Measurements from ENCODE around the gene CHRNA4. TPM values are rescaled to one million over a fixed set of nuclear protein-coding genes. Genes with fewer than 3 reads are reported as not detected.

CHRNA4 gene
- total and polyA plus RNA-seq, 3 donors from 2014 or later: 3.3 to 8.3 (median 7.4) TPM

DNA sequence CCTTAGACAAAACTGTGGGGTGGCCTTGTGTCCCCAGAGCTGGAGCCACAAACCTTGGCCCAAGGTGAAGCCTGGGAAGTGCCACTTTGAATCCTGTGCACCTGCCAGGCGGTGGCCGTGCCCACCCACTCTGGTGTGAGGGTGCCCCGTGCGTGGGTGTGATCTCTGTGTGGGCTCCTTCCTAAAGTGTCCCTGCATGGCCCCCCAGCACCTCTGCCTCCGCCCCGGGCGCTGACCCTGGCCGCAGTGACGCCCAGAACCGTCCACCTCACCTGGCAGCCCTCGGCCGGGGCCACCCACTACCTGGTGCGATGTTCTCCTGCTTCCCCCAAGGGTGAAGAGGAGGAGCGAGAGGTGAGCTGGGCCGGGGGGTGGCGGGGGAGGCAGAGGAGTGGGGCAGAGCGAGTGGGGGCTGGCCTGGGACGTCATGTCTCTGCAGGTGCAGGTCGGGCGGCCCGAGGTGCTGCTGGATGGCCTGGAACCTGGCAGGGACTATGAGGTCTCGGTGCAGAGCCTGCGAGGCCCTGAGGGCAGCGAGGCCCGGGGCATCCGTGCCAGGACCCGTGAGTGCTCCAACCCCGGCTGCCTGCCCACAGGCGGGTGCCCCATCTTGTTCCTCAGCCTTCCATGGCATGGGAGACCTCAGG is 49.8 kb downstream of the CHRNA4 start:
- WGBS, 2 donors: 90 to 96% methylated on average over 22 to 28 of the region's 29 CpGs
- no peaks in the 10 kb centered on the region for H3K9me3 ChIP-seq
- H3K36me3 ChIP-seq (ENCODE audit: low read depth, missing control alignments): no peaks in the 10 kb centered on the region
- DNase-seq: no peak
- no peak overlapping the region for H3K27ac ChIP-seq
- peaks cover 17% of the 10 kb centered on the region for H3K4me1 ChIP-seq
- no peak overlapping the region for H3K4me3 ChIP-seq
- TF ChIP-seq, protein P1, sequence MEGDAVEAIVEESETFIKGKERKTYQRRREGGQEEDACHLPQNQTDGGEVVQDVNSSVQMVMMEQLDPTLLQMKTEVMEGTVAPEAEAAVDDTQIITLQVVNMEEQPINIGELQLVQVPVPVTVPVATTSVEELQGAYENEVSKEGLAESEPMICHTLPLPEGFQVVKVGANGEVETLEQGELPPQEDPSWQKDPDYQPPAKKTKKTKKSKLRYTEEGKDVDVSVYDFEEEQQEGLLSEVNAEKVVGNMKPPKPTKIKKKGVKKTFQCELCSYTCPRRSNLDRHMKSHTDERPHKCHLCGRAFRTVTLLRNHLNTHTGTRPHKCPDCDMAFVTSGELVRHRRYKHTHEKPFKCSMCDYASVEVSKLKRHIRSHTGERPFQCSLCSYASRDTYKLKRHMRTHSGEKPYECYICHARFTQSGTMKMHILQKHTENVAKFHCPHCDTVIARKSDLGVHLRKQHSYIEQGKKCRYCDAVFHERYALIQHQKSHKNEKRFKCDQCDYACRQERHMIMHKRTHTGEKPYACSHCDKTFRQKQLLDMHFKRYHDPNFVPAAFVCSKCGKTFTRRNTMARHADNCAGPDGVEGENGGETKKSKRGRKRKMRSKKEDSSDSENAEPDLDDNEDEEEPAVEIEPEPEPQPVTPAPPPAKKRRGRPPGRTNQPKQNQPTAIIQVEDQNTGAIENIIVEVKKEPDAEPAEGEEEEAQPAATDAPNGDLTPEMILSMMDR (IDR thresholded peaks at IDR 0.05): no peak
- intact Hi-C loops (cut with DNase I; ENCODE audit: low total_unique reads): no loop called here
- H3K27me3 ChIP-seq: no peaks in the 10 kb centered on the region

DNA sequence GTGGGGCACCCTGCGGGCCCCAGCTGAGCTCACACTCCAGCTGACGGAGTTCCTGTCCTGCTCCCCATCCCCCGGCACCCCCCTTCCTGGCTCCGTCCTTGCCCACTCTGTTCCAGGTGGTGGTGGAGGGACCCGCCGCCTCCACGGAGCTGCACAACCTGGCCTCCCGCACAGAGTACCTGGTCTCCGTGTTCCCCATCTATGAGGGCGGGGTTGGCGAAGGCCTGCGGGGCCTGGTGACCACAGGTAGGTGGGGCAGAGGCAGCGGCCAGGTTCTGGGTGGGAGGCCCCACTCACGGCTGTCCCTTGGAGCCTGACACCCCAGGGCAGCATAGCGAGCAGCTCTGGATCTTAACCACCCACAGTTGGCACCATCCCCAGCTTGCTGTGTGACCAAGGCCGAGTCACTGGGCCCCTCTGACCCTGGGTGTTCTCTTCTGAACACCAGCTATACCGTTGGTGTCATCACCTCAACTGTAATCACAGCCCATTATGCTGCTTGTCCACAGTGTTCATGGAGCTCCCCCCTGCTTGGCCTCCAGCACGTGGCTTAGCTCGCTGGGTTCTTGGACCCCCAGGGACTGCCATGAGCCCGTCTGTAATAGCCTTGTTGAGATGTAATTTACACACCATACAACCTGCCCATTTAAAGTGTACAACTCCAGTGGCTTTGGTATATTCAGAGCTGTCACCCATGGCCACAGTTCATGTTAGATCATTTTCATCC is 50.7 kb downstream of the CHRNA4 start:
- TF ChIP-seq POLR2A (IDR thresholded peaks at IDR 0.05): no peak
- TF ChIP-seq, protein P1 (IDR thresholded peaks at IDR 0.05): no peak
- no peaks in the 10 kb centered on the region for H3K27me3 ChIP-seq
- intact Hi-C loops (cut with DNase I; ENCODE audit: low total_unique reads): no loop called here

DNA sequence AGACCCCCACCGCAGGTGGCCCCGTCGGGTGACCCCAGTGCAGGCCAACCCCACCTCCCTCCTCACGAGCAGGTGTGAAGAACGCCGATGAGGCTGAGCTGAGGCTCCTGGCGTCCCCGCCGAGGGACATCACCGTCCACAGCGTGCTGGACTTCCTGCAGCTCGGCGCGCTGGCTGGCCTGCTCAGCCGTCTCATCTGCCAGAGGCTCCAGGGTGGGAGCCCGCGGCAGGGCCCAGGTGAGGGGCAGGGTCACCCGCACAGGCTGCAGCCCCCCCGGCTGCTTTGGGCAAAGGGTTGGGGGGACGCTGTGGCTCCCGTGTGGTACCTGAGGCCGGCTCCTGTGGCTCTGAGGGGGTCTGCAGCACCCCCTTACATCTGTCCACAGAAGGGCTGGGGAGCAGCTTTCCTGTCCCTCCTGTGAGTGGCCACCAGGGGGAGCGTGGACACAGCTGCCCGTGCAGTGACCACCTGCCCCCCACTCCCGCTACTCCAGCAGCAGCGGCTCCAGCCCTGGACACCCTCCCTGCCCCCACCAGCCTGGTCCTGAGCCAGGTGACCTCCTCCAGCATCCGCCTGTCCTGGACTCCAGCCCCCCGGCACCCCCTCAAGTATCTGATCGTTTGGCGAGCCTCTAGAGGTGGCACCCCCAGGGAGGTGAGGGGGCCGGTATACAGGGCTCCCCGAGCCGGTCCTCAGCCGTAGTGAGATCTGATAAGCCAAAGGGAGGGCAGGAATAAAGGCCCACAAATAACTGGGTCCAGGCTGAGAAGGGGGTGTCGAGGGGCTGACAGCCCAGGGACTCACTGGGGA is 51.7 kb downstream of the CHRNA4 start:
- peaks cover 6% of the 10 kb centered on the region for H3K4me1 ChIP-seq
- no peaks in the 10 kb centered on the region for H3K27me3 ChIP-seq
- H3K27ac ChIP-seq: no peak overlapping the region
- no peaks in the 10 kb centered on the region for H3K9me3 ChIP-seq
- peak; percentile 54 for DNase-seq
- no peak for TF ChIP-seq POLR2A (IDR thresholded peaks at IDR 0.05)
- TF ChIP-seq, protein P1 (IDR thresholded peaks at IDR 0.05): peak; percentile 69 to 91 (median 83)
- intact Hi-C loops (cut with DNase I; ENCODE audit: low total_unique reads): loop anchor here (5.0 kb wide), 1 partner anchor 73 kb away; no protein-coding TSS in a partner anchor
- no peak overlapping the region for H3K4me3 ChIP-seq
- WGBS, 2 donors: 45 to 55% methylated on average over 12 to 35 of the region's 35 CpGs
- H3K36me3 ChIP-seq (ENCODE audit: low read depth, missing control alignments): no peaks in the 10 kb centered on the region

More for the DNA sequence above, 50.7 kb downstream of the CHRNA4 start:
- H3K9me3 ChIP-seq: no peaks in the 10 kb centered on the region
- peaks cover 11% of the 10 kb centered on the region for H3K4me1 ChIP-seq
- no peak for DNase-seq
- H3K36me3 ChIP-seq (ENCODE audit: low read depth, missing control alignments): no peaks in the 10 kb centered on the region
- no peak overlapping the region for H3K4me3 ChIP-seq
- H3K27ac ChIP-seq: no peak overlapping the region
- WGBS, 2 donors: 50 to 83% methylated on average over 4 to 20 of the region's 20 CpGs

DNA sequence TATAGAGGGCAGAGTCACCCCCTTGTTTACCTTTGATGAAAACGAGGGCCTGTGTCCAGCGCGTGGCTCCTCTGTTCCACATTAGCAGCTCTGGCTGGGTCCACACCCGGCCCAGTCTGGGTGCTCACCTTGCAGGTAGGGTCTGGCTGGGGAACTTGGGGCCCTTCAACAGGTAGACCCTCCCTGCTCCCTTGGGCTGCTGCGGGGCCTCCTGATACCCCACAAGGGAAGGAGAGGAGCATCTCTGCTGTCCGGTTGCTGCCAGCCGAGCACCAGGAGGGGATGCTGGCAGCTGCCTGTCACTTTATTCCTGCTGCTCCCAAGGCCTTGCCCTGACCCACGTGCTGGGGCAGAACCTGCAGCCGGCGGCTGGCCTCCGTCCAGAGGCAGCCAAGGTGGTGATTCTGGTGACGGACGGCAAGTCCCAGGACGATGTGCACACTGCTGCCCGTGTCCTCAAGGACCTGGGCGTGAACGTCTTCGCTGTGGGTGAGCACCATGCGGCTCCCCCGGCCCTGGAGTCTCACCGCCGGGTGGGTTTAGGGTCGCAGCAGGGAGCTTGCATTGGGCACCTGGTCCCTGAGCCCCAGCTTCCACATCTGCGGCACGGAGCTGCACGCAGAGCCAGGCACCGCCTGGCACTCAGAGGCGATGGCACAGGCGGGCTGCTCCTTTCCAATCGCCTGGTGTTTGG is 52.8 kb downstream of the CHRNA4 start:
- no peak for DNase-seq
- Histone ChIP-seq H3K4me1 (peaks cover 6% of the 10 kb centered on the region), H3K9me3 (no peaks in the 10 kb centered on the region), H3K36me3 (ENCODE audit: low read depth, missing control alignments) (no peaks in the 10 kb centered on the region), H3K27me3 (no peaks in the 10 kb centered on the region), H3K27ac (no peak overlapping the region), H3K4me3 (no peak overlapping the region)
- intact Hi-C loops (cut with DNase I; ENCODE audit: low total_unique reads): loop anchor here (5.0 kb wide), 1 partner anchor 74 kb away; no protein-coding TSS in a partner anchor
- 81% methylated on average over 8 to 29 of the region's 30 CpGs for WGBS, 2 donors
- no peak for TF ChIP-seq POLR2A (IDR thresholded peaks at IDR 0.05)
- TF ChIP-seq, protein P1 (IDR thresholded peaks at IDR 0.05): no peak

Data from testis (tissue), 3 donors.